Measurements from ENCODE around the gene ANKRD40. TPM values are rescaled to one million over a fixed set of nuclear protein-coding genes. Genes with fewer than 3 reads are reported as not detected.

Gene ANKRD40
- total and polyA plus RNA-seq, 12 donors = 14.9 to 46.4 (median 36.1) TPM

- no peaks in the 10 kb centered on the region for H3K27me3 ChIP-seq
- peaks cover 0 to 100% of the 10 kb centered on the region in 2 donors for H3K36me3 ChIP-seq (replicated peaks in 1 of 2)
- no peak overlapping the region for H3K27ac ChIP-seq
- H3K4me1 ChIP-seq (replicated peaks in 1 of 2) = no peaks in the 10 kb centered on the region
- no peak for DNase-seq
- H3K4me3 ChIP-seq = no peak overlapping the region
- H3K9me3 ChIP-seq (replicated peaks in 1 of 3) = no peaks in the 10 kb centered on the region
- TF ChIP-seq POLR2A (IDR thresholded peaks at IDR 0.05) = no peak
- no peak for TF ChIP-seq CTCF (IDR thresholded peaks at IDR 0.05)
- WGBS, 4 donors = 86 to 91% (median 88%) methylated on average over 12 of the region's 12 CpGs
- intact Hi-C loops (cut with DNase I) = no loop called here
These were observed 37.9 kb upstream of the ANKRD40 start for GRCh38 chr17:50745631-50746030.

DNA sequence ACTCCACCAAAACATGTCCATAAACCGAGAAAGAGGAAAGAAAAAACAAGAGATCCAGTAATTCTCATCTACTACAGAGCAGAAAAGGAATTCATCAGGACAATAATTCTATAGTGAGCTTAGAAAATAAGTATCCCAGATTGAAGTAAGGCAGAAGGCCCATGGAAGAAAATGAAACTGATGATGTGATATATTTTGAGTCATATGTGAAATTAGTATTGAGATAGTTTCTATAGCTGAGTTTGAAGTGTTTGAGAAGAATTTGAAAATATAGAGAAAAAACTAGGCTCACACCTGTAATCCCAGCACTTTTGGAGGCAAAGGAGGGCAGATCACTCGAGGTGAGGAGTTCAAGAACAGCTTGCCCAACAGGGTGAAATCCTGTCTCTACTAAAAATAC lies 31.4 kb upstream of the ANKRD40 start:
- H3K4me3 ChIP-seq = no peak overlapping the region
- H3K36me3 ChIP-seq (replicated peaks in 1 of 2) = peaks cover 0 to 63% of the 10 kb centered on the region in 2 donors
- no peak for TF ChIP-seq CTCF (IDR thresholded peaks at IDR 0.05)
- TF ChIP-seq POLR2A (IDR thresholded peaks at IDR 0.05) = no peak
- intact Hi-C loops (cut with DNase I) = no loop called here
- DNase-seq = no peak
- H3K9me3 ChIP-seq (replicated peaks in 1 of 3) = no peaks in the 10 kb centered on the region
- H3K27me3 ChIP-seq = no peaks in the 10 kb centered on the region
- no peak overlapping the region for H3K27ac ChIP-seq
- WGBS, 4 donors = 0 to 86% (median 53%) methylated on average over 2 of the region's 2 CpGs
- H3K4me1 ChIP-seq (replicated peaks in 1 of 2) = peaks cover 0 to 8% of the 10 kb centered on the region in 2 donors

- WGBS, 4 donors = 78 to 85% (median 81%) methylated on average over 2 of the region's 2 CpGs
- Histone ChIP-seq H3K4me3 (no peak overlapping the region), H3K4me1 (replicated peaks in 1 of 2) (peaks cover 0 to 8% of the 10 kb centered on the region in 2 donors), H3K9me3 (replicated peaks in 1 of 3) (no peaks in the 10 kb centered on the region), H3K36me3 (replicated peaks in 1 of 2) (peaks cover 0 to 45% of the 10 kb centered on the region in 2 donors), H3K27me3 (no peaks in the 10 kb centered on the region), H3K27ac (no peak overlapping the region)
- TF ChIP-seq CTCF (IDR thresholded peaks at IDR 0.05) = no peak
- no peak for TF ChIP-seq POLR2A (IDR thresholded peaks at IDR 0.05)
- intact Hi-C loops (cut with DNase I) = no loop called here
- DNase-seq = no peak
These were observed 29.5 kb upstream of the ANKRD40 start for GRCh38 chr17:50737118-50737698.

GRCh38 chr17:50735287-50735686 lies 27.6 kb upstream of the ANKRD40 start:
- H3K36me3 ChIP-seq (replicated peaks in 1 of 2) = peaks cover 0 to 25% of the 10 kb centered on the region in 2 donors
- no peak for TF ChIP-seq CTCF (IDR thresholded peaks at IDR 0.05)
- TF ChIP-seq POLR2A (IDR thresholded peaks at IDR 0.05) = no peak
- no peak overlapping the region for H3K4me3 ChIP-seq
- no peaks in the 10 kb centered on the region for H3K27me3 ChIP-seq
- peaks cover 0 to 23% of the 10 kb centered on the region in 2 donors for H3K4me1 ChIP-seq (replicated peaks in 1 of 2)
- intact Hi-C loops (cut with DNase I) = no loop called here
- WGBS, 4 donors = 76 to 92% (median 85%) methylated on average over 3 of the region's 3 CpGs
- no peak overlapping the region for H3K27ac ChIP-seq
- no peak for DNase-seq
- H3K9me3 ChIP-seq (replicated peaks in 1 of 3) = no peaks in the 10 kb centered on the region
